Ishikawa (cell line): ENCODE data around the gene UAP1L1.

ENCODE experiments used
- CEBPB ChIP-seq: IDR thresholded peaks from 2 replicates; pipeline ENCODE4 v1.6.1; 2012
- CREB1 ChIP-seq: IDR thresholded peaks from 2 replicates; pipeline ENCODE4 v1.6.1; 2012; ENCODE audit warnings: low read depth
- EGR1 ChIP-seq: IDR thresholded peaks from 2 replicates; pipeline ENCODE4 v1.6.1; 2012
- EP300 ChIP-seq: IDR thresholded peaks from 2 replicates; pipeline ENCODE4 v1.6.1; 2012; ENCODE audit warnings: borderline replicate concordance
- FOXM1 ChIP-seq: IDR thresholded peaks from 2 replicates; pipeline ENCODE4 v1.6.1; 2012; ENCODE audit warnings: low read depth, borderline replicate concordance
- NFIC ChIP-seq: IDR thresholded peaks from 2 replicates; pipeline ENCODE4 v1.6.1; 2012
- RAD21 ChIP-seq: IDR thresholded peaks from 2 replicates; pipeline ENCODE4 v1.6.1; 2012; ENCODE audit warnings: low read depth
- TAF1 ChIP-seq: IDR thresholded peaks from 2 replicates; pipeline ENCODE4 v1.6.1; 2012; ENCODE audit warnings: low read depth, mild to moderate bottlenecking
- TCF12 ChIP-seq: IDR thresholded peaks from 2 replicates; pipeline ENCODE4 v1.6.1; 2012; ENCODE audit warnings: low read depth
- TEAD4 ChIP-seq: IDR thresholded peaks from 2 replicates; pipeline ENCODE4 v1.6.1; 2012
- YY1 ChIP-seq: IDR thresholded peaks from 2 replicates; pipeline ENCODE4 v1.6.1; 2012; ENCODE audit warnings: low read depth
- ZBTB7A ChIP-seq: IDR thresholded peaks from 2 replicates; pipeline ENCODE4 v1.6.1; 2012; ENCODE audit warnings: low read depth
- TF ChIP-seq, protein P1 (sequence below): IDR thresholded peaks from 2 replicates; pipeline ENCODE4 v1.6.1; 2012
- TF ChIP-seq, protein P2 (sequence below): IDR thresholded peaks from 2 replicates; pipeline ENCODE4 v1.6.1; 2012; ENCODE audit warnings: low read depth, mild to moderate bottlenecking
- TF ChIP-seq, protein P3 (sequence below): IDR thresholded peaks from 2 replicates; pipeline ENCODE4 v1.6.1; 2012

The UAP1L1 gene

DNA sequence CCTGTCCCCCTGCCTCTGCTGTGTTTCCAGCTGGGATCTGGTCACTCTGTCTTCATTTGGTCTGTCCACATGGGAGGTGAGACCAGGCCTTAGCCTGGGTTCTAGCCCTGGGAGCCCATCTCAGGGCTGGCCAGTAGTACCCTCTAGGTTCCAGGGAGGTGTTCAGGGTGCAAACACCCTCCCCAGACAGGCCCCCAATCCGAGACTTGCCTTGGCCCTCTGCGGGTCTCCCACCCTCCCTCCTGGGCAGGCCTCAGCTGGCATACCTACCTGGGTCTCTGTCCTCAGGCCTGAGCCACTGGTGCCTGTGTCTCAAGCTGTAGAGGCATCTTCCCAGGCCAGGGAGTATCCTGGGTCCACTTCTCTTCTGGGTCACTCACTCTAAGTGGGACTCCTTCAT lies 6.0 kb upstream of the UAP1L1 start:
- TF ChIP-seq, protein P1, sequence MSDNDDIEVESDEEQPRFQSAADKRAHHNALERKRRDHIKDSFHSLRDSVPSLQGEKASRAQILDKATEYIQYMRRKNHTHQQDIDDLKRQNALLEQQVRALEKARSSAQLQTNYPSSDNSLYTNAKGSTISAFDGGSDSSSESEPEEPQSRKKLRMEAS = no peak
- TF ChIP-seq EP300 = no peak
- TF ChIP-seq CEBPB = no peak

DNA sequence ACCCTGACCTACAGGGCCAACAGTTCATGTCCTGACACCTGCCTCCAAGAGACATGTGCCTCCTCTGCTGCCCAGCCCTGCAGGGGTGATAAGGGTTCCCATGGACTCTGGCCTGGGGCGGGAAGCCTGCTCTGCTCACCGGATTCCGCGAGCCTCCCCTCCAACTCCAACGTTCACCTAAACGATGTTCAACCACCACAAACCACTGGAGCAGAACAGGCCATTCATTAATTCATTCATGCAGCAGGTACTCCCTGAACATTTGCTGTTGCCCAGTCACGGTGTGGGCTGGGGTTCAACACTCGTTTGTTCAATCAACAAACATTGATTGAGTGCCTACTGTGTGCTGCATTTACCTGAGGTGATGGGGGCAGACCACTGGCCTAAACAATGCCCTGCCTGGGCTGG lies 3.3 kb upstream of the UAP1L1 start:
- TF ChIP-seq ZBTB7A (no peak), CREB1 (no peak), RAD21 (no peak), EP300 (no peak)

DNA sequence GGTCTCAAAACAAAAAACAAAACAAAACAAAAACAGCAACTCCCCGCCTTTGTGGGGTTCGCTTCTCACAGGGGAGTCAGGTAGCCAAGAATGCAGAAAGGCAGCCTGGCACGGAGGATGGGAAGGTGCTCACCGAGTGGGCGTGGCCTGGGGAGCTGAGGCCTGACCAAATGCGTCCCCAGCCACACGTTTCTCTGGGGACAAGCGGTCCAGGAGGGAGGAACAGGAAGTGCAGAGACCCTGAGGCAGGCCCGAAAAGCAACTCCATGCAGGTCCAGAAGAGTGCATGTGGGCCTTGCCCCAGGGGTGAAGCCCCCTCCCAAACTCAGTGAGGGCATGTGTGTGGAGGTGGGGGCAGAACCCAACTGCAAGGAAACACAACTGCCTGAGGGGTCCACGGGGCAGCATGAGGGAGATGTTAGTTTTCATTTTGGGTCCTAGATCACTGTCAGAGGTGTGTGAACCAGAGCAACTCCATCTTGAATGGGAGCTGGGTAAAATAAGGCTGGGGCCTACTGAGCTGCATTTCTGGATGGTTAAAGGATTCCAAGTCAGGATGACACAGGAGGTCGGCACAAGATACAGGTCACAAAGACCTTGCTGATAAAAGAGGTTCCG lies 2.6 kb upstream of the UAP1L1 start:
- TF ChIP-seq TAF1 (no peak), TEAD4 (no peak), NFIC (no peak), EP300 (no peak), CEBPB (no peak), YY1 (no peak), FOXM1 (no peak), ZBTB7A (no peak), RAD21 (no peak), EGR1 (no peak), TCF12 (no peak)
- TF ChIP-seq, protein P1 = no peak
- TF ChIP-seq, protein P2, sequence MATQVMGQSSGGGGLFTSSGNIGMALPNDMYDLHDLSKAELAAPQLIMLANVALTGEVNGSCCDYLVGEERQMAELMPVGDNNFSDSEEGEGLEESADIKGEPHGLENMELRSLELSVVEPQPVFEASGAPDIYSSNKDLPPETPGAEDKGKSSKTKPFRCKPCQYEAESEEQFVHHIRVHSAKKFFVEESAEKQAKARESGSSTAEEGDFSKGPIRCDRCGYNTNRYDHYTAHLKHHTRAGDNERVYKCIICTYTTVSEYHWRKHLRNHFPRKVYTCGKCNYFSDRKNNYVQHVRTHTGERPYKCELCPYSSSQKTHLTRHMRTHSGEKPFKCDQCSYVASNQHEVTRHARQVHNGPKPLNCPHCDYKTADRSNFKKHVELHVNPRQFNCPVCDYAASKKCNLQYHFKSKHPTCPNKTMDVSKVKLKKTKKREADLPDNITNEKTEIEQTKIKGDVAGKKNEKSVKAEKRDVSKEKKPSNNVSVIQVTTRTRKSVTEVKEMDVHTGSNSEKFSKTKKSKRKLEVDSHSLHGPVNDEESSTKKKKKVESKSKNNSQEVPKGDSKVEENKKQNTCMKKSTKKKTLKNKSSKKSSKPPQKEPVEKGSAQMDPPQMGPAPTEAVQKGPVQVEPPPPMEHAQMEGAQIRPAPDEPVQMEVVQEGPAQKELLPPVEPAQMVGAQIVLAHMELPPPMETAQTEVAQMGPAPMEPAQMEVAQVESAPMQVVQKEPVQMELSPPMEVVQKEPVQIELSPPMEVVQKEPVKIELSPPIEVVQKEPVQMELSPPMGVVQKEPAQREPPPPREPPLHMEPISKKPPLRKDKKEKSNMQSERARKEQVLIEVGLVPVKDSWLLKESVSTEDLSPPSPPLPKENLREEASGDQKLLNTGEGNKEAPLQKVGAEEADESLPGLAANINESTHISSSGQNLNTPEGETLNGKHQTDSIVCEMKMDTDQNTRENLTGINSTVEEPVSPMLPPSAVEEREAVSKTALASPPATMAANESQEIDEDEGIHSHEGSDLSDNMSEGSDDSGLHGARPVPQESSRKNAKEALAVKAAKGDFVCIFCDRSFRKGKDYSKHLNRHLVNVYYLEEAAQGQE = no peak
- TF ChIP-seq, protein P3, sequence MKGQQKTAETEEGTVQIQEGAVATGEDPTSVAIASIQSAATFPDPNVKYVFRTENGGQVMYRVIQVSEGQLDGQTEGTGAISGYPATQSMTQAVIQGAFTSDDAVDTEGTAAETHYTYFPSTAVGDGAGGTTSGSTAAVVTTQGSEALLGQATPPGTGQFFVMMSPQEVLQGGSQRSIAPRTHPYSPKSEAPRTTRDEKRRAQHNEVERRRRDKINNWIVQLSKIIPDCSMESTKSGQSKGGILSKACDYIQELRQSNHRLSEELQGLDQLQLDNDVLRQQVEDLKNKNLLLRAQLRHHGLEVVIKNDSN = no peak

DNA sequence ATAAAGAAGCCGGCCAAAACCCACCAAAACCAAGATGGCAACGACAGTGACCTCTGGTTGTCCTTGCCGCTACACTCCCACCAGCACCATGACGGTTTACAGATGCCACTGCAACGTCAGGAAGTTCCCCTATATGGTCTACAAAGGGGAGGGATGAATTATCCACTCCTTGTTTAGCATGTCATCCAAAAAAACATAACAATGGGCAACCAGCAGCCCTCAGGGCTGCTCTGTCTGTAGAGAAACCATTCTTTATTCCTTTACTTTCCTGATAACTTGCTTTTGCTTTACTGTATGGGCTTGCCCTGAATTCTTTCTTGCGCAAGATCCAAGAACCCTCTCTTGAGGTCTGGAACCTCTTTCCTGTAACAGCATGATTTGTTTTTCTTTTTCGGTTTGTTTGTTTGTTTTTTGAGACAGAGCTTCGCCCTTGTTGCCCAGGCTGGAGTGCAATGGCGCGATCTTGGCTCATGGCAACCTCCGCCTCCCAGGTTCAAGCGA lies 2.0 kb upstream of the UAP1L1 start:
- TF ChIP-seq CEBPB (peak; percentile 72), YY1 (no peak)

DNA sequence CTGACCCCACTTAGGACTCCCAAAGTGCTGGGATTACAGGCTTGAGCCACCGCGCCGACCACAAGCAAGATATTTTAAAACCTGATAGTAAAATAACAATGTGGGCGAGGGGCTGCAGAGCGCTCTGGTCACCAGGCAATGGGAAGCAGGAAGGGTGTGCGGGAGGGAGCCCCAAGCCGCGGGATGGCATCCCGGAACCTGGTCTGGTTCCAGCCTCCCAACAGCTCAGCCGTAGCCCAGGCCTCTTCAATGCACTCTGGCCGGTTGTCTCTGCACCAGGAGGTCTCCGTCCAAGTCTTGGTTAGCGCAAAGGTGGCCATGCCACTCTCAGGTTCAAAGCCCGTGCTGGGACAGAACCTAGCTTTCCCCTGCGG lies 694 bp upstream of the UAP1L1 start:
- TF ChIP-seq, protein P3 = no peak
- no peak for TF ChIP-seq RAD21
- TF ChIP-seq, protein P2 = no peak
- TF ChIP-seq NFIC = no peak
- TF ChIP-seq TCF12 = no peak

DNA sequence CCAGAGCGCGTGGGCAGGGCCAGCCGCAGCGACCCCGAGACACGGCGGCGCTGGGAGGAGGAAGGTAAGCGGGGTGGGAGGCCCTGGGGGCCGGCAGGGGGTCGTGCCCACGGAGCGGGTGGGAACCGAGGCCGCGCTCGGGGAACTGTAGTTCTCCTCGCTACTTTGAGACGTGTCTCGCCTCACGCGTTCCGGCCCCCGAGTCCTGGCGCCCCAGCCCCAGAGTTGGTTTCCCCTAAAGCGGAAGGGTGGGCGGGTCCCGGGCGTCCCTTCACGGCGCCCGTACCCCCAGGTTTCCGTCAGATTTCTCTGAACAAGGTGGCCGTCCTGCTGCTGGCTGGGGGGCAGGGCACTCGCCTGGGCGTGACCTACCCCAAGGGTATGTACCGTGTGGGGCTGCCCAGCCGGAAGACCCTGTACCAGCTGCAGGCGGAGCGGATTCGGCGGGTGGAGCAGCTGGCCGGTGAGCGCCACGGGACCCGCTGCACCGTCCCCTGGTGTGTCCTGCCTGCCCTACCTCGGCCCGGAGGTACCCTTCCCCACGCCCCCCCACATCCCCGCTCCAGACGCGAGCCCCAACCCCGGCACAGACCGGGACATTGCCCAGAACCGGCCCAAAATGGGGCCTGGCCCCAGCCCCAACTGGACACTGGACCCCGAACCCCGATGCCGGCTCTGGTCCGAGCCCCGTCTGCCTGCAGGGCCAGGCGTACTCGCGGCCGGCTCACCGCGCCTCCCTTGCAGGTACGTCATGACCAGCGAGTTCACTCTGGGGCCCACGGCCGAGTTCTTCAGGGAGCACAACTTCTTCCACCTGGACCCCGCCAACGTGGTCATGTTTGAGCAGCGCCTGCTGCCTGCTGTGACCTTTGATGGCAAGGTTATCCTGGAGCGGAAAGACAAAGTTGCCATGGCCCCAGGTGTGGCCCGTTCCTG lies 709 bp downstream of the UAP1L1 start:
- no peak for TF ChIP-seq RAD21
- no peak for TF ChIP-seq TEAD4
- TF ChIP-seq TAF1 = no peak
- peak; percentile 68; the same call in 1 of the 2 replicates for TF ChIP-seq ZBTB7A
- TF ChIP-seq, protein P2 = no peak
- no peak for TF ChIP-seq EP300
